ENCODE data around the gene NR2C1. TPM values are rescaled to one million over a fixed set of nuclear protein-coding genes. Genes with fewer than 3 reads are reported as not detected.

The NR2C1 gene
- total and polyA plus RNA-seq, 9 of the 15 experiments (the other 6 are each of a cell fraction or from before 2014, with no cell fraction given): 8.5 to 42.4 (median 35.6) TPM

- no peak for TF ChIP-seq POLR2G (IDR thresholded peaks at IDR 0.05; ENCODE audit: low read depth, low read length)
- no peak for TF ChIP-seq MXD1 (CRISPR knock-in tag; IDR thresholded peaks at IDR 0.05; ENCODE audit: borderline replicate concordance, poor library complexity, severe bottlenecking)
- no peak for TF ChIP-seq KDM1A (IDR thresholded peaks at IDR 0.05)
- no peak for TF ChIP-seq CEBPG (CRISPR knock-in tag; IDR thresholded peaks at IDR 0.05)
- TF ChIP-seq CEBPG (tag; conservative IDR thresholded peaks at IDR 0.05 in 1 of 2, IDR thresholded peaks at IDR 0.05 in 1 of 2): peak; percentile 73 to 97
Measured at GRCh38 chr12:95004610-95005009, 68.8 kb downstream of the NR2C1 start (continued).

- H3K36me3 ChIP-seq (ENCODE audit: control insufficient read depth, insufficient read depth, low read length): peaks cover 15% of the 10 kb centered on the region; the same call in 1 of the 3 replicates
- WGBS (ENCODE audit: insufficient coverage, low coverage, missing lambda C conversion rate): 55% methylated on average over 13 of the region's 15 CpGs
- peak; percentile 4; the same call in 2 of the 3 replicates for ATAC-seq
- CTCF ChIA-PET (ENCODE audit: low intra/inter-chr PET ratio): no interaction called here
- intact Hi-C loops (cut with micrococcal nuclease) (no loop called here), in situ Hi-C loops (cut with MboI) (no loop called here)
- peak overlapping the region; percentile 86 for H3K27ac ChIP-seq (ENCODE audit: extremely low read depth, low read depth, low read length)
- H2AFZ ChIP-seq (ENCODE audit: low read depth, low read length): peak overlapping the region; percentile 90
- no peak for FAIRE-seq
- no peaks in the 10 kb centered on the region for H4K20me1 ChIP-seq (replicated peaks; ENCODE audit: control insufficient read depth, insufficient read depth, low read length)
- H3K9me1 ChIP-seq (ENCODE audit: control insufficient read depth, insufficient read depth, low read length): no peaks in the 10 kb centered on the region
- H3K4me2 ChIP-seq (ENCODE audit: insufficient read depth, low read length): peak overlapping the region; percentile 97
- peaks cover 32% of the 10 kb centered on the region for H3K79me2 ChIP-seq (ENCODE audit: control insufficient read depth, insufficient read depth, low read length)
- DNase-seq (ENCODE audit: extremely low read depth in 1 of 4, low spot score in 3 of 4): no peak
- H3K4me1 ChIP-seq (replicated peaks in 1 of 2; ENCODE audit: control insufficient read depth in 2 of 2, insufficient read depth in 2 of 2, low read length in 2 of 2): peaks cover 0 to 8% of the 10 kb centered on the region in 2 experiments; a peak in 2 of 5 replicates
- H3K9ac ChIP-seq (ENCODE audit: insufficient read depth in 1 of 2, low read depth in 2 of 2, low read length in 2 of 2): peak overlapping the region in 1 of 2 experiments; percentile 87; a peak in 2 of 4 replicates
- no peaks in the 10 kb centered on the region; the same call in 1 of the 2 replicates for H3K9me3 ChIP-seq (replicated peaks; ENCODE audit: control insufficient read depth, insufficient read depth, low read depth, low read length)
- POLR2A ChIA-PET: interaction anchor here (0.6 to 1.4 kb wide), 6 partner anchors 8 to 471 kb away, joined by 3 to 9 read pairs (median 4); partner anchors contain the start of gene METAP2
- peak overlapping the region; percentile 88 for H3K4me3 ChIP-seq
- H3K27me3 ChIP-seq (ENCODE audit: control insufficient read depth in 2 of 2, insufficient read depth in 2 of 2, low read length in 2 of 2): no peaks in the 10 kb centered on the region
- BruUV-seq (replicated peaks): TSS peak; percentile 78
- TF ChIP-seq CEBPZ (IDR thresholded peaks at IDR 0.05; ENCODE audit: borderline replicate concordance, low read depth, low read length) (no peak), KDM1A (IDR thresholded peaks at IDR 0.05) (peak in 1 of 2 experiments; percentile 33; a peak in 2 of 4 replicates), ADNP (tag; IDR thresholded peaks at IDR 0.05) (peak; percentile 59)
- TF ChIP-seq, protein P1, sequence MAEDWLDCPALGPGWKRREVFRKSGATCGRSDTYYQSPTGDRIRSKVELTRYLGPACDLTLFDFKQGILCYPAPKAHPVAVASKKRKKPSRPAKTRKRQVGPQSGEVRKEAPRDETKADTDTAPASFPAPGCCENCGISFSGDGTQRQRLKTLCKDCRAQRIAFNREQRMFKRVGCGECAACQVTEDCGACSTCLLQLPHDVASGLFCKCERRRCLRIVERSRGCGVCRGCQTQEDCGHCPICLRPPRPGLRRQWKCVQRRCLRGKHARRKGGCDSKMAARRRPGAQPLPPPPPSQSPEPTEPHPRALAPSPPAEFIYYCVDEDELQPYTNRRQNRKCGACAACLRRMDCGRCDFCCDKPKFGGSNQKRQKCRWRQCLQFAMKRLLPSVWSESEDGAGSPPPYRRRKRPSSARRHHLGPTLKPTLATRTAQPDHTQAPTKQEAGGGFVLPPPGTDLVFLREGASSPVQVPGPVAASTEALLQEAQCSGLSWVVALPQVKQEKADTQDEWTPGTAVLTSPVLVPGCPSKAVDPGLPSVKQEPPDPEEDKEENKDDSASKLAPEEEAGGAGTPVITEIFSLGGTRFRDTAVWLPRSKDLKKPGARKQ (CRISPR knock-in tag; IDR thresholded peaks at IDR 0.05): 0 out of 2 replicates have a peak, but pooled peaks have one; percentile 60
- TF ChIP-seq, protein P2, sequence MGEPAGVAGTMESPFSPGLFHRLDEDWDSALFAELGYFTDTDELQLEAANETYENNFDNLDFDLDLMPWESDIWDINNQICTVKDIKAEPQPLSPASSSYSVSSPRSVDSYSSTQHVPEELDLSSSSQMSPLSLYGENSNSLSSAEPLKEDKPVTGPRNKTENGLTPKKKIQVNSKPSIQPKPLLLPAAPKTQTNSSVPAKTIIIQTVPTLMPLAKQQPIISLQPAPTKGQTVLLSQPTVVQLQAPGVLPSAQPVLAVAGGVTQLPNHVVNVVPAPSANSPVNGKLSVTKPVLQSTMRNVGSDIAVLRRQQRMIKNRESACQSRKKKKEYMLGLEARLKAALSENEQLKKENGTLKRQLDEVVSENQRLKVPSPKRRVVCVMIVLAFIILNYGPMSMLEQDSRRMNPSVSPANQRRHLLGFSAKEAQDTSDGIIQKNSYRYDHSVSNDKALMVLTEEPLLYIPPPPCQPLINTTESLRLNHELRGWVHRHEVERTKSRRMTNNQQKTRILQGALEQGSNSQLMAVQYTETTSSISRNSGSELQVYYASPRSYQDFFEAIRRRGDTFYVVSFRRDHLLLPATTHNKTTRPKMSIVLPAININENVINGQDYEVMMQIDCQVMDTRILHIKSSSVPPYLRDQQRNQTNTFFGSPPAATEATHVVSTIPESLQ (CRISPR knock-in tag; IDR thresholded peaks at IDR 0.05): no peak
Measured at GRCh38 chr12:95003921-95004272, 69.5 kb downstream of the NR2C1 start.

Measured in K562 (cell line).